GM15510 (cell line): Measurements from ENCODE around the gene DHX34.

Source experiments
- POLR2A ChIP-seq: IDR thresholded peaks from 3 replicates; pipeline ENCODE4 v1.6.1; 2011; ENCODE audit warnings: borderline replicate concordance; ENCODE audit not compliant: insufficient read length; ENCODE audit errors: extremely low read depth

Gene DHX34

GRCh38 chr19:47417107-47417745, 68.1 kb downstream of the DHX34 start:
- no peak for TF ChIP-seq POLR2A

GRCh38 chr19:47417746-47418691, 68.9 kb downstream of the DHX34 start:
- no peak for TF ChIP-seq POLR2A

GRCh38 chr19:47418692-47419029, 69.5 kb downstream of the DHX34 start:
- no peak for TF ChIP-seq POLR2A

GRCh38 chr19:47419030-47419783, 70.1 kb downstream of the DHX34 start, which contains the start of gene MEIS3:
Gene MEIS3, minus strand, starts transcription at chr19:47419527. Its CDS starts 446 bp downstream, at chr19:47419081.
- no peak for TF ChIP-seq POLR2A

- TF ChIP-seq POLR2A, result no peak
These were observed 70.7 kb downstream of the DHX34 start for GRCh38 chr19:47419789-47420188.

GRCh38 chr19:47421244-47421786, 72.2 kb downstream of the DHX34 start:
- TF ChIP-seq POLR2A, result no peak

GRCh38 chr19:47421844-47422395, 72.8 kb downstream of the DHX34 start:
- no peak for TF ChIP-seq POLR2A

- no peak for TF ChIP-seq POLR2A
These were observed 73.5 kb downstream of the DHX34 start for GRCh38 chr19:47422417-47423163.

- no peak for TF ChIP-seq POLR2A
These were observed 74.2 kb downstream of the DHX34 start for GRCh38 chr19:47423203-47423882.

GRCh38 chr19:47427241-47428176, 78.4 kb downstream of the DHX34 start:
- TF ChIP-seq POLR2A, result no peak

- TF ChIP-seq POLR2A, result no peak
These were observed 79.2 kb downstream of the DHX34 start for GRCh38 chr19:47428177-47428894.
